Measurements from ENCODE around the gene MVB12B. TPM values are rescaled to one million over a fixed set of nuclear protein-coding genes. Genes with fewer than 3 reads are reported as not detected.

MVB12B gene
- total and polyA plus RNA-seq, 2 of the 8 experiments (the other 6 are each of a cell fraction or from before 2014, with no cell fraction given): 2.6 to 5.0 TPM

DNA sequence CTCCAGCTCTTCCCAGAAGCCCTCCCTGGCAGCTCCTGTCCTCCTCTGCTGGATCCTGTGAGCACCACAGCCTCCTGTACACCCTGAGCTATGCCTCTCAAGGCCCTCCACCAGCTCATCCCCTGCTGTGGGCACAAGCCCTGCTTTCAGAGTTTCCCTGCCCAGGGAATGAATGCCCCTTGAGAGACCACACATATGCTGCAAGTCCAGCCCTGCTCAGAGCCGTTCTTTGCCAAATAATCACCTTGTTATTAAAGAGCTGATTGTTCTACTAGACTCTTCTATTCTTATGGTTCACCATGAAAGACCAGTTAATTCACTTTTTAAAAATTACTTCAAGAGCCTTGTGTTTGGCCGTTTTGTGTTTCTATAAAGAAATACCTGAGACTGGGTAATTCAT, 121.5 kb downstream of the MVB12B start (continued):
- no peak for TF ChIP-seq SIN3A (conservative IDR thresholded peaks at IDR 0.05 in 1 of 2, IDR thresholded peaks at IDR 0.05 in 1 of 2; ENCODE audit: low read depth in 1 of 2, low read length in 2 of 2)
- no peak for TF ChIP-seq CREB1 (IDR thresholded peaks at IDR 0.05)
- no peak for TF ChIP-seq GABPA (IDR thresholded peaks at IDR 0.05; ENCODE audit: borderline replicate concordance, insufficient read depth, low read length)
- TF ChIP-seq RAD21 (IDR thresholded peaks at IDR 0.05 in 1 of 2, conservative IDR thresholded peaks at IDR 0.05 in 1 of 2; ENCODE audit: low read depth in 2 of 2, low read length in 2 of 2): no peak
- TF ChIP-seq E2F6 (IDR thresholded peaks at IDR 0.05): no peak
